Retina (tissue), 1 donor: ENCODE measurements around the gene PCBP1.
"Not testable (repeated sequence)": the region's sequence is repeated elsewhere in the genome, so short reads cannot be mapped to it uniquely, and the experiment has no call there.

Experiments used
- DNase-seq: peaks from one replicate; pipeline ENCODE4 v3.0.0-alpha.2; 2016

PCBP1 gene

GRCh38 chr2:70083344-70084156 is 3.7 kb upstream of the PCBP1 start:
- DNase-seq = no peak

DNA sequence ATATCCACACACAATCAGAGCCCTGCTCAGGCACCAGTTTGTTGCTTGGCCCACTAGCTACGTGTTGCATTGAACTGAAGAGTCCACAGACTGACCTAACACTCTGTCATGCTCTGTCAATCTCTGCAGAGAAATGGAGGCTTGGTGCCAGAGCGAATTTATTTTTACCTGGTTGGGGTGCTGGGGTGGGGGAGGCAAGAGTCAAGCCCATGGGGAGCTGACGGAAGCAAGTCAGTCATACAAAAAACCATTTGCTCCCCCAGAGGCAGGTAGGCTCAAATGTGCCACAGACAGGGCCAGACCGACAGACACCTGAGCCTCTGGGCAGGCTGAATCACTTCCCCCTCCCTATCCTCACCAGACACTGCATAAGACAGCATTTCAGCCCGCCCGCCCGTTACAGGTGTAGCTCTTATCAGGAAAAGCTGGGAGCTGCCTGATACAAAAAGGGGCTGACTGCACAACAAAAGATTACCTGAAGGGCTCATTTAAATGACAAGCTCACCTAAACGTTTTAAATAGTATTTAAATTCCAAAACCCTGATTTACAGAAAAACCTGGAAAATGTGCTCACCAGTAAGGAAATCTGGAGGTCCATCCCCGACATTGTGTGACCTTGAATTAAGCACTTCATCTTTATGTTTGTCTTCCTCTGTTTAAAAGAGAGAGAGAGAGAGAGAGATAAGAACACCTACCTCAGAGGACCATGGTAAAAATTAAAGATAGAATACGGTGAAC is 2.1 kb upstream of the PCBP1 start:
- peak; percentile 49 for DNase-seq

- no peak for DNase-seq
These were observed 1.5 kb upstream of the PCBP1 start for GRCh38 chr2:70085711-70086277.

GRCh38 chr2:70086278-70086837 is 919 bp upstream of the PCBP1 start:
- peak; percentile 98 for DNase-seq

DNA sequence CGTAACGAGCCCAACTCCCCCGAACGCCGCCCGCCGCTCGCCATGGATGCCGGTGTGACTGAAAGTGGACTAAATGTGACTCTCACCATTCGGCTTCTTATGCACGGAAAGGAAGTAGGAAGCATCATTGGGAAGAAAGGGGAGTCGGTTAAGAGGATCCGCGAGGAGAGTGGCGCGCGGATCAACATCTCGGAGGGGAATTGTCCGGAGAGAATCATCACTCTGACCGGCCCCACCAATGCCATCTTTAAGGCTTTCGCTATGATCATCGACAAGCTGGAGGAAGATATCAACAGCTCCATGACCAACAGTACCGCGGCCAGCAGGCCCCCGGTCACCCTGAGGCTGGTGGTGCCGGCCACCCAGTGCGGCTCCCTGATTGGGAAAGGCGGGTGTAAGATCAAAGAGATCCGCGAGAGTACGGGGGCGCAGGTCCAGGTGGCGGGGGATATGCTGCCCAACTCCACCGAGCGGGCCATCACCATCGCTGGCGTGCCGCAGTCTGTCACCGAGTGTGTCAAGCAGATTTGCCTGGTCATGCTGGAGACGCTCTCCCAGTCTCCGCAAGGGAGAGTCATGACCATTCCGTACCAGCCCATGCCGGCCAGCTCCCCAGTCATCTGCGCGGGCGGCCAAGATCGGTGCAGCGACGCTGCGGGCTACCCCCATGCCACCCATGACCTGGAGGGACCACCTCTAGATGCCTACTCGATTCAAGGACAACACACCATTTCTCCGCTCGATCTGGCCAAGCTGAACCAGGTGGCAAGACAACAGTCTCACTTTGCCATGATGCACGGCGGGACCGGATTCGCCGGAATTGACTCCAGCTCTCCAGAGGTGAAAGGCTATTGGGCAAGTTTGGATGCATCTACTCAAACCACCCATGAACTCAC is 673 bp downstream of the PCBP1 start:
- peak; percentile 76 for DNase-seq

GRCh38 chr2:70088598-70089219 is 1.4 kb downstream of the PCBP1 start:
- DNase-seq = no peak

DNA sequence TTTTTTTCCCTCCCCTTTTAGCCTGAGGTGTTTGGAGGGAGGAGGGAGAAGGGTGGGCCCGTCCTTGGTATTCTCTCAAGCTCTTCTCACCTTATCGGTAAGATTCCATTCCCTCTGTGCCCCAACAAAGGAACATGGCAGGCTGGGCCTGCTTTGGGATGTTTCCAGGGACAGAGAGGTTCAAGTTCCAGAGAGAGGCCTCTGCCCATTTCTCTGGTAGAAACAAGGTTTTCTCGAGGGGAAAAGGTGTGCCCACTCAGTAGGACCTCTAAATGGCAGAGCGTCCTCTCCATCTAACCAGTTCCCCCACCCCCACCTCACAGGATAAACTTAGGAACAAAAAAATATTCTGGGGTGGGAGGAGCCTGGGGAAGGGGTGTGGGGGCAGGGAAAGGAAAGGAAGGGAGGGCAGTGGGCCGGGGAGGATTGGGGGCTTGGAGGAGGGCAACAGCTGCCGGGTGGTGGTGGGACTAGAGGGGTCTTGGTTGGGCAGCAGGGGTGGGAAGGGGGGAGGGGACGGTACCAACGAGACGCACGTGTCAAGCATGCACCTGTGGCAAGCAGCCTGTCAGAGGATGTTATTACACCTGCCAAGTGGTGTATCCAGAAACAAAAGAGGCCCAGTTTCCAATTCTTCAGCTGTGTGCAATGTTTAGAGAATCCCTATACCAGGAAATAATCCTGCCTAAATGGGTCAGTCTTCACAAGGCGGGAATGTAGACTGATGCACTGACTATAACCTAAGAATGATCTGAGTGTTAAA is 2.1 kb downstream of the PCBP1 start:
- DNase-seq = peak; percentile 38

DNA sequence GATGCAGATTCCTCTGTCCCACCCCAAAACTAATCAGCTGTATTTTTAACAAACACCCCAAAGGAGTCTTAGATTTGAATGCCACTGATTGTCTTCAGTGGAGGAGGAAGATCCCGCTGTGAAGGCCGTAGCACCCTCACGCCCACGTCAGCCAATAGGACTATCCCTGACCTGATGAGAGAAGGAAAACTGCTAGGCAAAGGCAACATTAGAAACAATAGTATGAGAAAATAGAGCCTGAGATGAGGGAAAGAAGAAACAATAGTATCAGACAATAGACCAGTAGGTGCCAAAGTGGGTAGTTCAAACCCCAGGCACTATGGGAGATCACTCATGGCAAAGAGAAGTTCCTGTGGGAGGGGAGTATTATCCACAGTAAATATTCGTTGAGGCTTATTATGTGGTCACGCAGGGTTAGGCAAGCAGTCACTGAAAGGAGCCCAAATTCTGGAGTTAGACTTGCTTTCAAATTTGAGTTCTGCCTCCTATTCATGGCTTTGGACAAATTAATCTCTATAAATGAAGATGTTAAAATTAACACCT is 2.8 kb downstream of the PCBP1 start:
- no peak for DNase-seq

GRCh38 chr2:70090706-70091334 is 3.5 kb downstream of the PCBP1 start:
- DNase-seq = no peak

DNA sequence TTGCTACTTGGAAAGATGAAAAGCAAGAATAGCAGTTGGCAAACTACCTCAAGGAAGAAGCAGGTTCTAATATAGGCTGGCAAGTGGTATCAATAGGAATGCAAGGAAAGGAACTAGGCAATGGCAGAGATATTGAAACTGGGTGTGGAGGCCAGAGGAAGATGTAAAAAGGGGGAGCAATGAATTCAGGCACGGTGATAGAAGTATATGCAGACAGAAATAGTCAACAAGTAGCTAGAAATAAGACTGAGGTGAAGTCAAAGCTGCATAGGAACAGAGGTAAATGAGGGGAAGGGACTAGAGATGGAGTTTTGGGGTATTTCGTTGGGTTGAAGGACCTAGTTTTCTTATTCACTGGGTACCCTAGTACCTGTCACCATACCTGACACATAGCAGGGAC is 4.1 kb downstream of the PCBP1 start:
- DNase-seq = no peak

- DNase-seq = no peak
These were observed 4.5 kb downstream of the PCBP1 start for GRCh38 chr2:70091816-70092215.

DNA sequence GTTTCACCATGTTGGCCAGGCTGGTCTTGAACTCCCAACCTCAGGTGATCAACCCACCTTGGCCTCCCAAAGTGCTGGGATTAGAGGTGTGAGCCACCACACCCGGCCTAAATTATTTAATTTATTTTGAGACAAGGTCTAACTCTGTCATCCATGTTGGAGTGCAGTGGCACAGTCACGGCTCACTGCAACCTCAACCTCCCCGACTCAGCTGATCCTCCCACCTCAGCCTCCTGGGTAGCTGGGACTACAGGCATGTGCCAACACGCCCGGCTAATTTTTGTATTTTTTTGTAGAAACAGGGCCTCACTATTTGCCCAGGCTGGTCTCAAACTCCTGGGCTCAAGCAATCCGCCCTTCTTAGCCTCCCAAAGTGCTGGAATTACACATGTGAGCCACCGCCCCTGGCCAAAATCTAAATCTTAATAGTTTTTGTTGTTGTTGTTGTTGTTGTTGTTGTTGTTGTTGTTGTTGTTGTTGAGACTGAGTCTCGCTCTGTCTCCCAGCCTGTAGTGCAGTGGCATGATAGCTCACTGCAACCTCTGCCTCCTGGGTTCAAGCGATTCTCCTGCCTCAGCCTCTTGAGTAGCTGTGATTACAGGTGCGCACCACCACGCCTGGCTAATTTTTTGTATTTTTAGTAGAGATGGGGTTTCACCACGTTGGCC is 5.4 kb downstream of the PCBP1 start:
- not testable (repeated sequence) for DNase-seq

- DNase-seq = no peak
These were observed 7.1 kb downstream of the PCBP1 start for GRCh38 chr2:70094171-70094977.

DNA sequence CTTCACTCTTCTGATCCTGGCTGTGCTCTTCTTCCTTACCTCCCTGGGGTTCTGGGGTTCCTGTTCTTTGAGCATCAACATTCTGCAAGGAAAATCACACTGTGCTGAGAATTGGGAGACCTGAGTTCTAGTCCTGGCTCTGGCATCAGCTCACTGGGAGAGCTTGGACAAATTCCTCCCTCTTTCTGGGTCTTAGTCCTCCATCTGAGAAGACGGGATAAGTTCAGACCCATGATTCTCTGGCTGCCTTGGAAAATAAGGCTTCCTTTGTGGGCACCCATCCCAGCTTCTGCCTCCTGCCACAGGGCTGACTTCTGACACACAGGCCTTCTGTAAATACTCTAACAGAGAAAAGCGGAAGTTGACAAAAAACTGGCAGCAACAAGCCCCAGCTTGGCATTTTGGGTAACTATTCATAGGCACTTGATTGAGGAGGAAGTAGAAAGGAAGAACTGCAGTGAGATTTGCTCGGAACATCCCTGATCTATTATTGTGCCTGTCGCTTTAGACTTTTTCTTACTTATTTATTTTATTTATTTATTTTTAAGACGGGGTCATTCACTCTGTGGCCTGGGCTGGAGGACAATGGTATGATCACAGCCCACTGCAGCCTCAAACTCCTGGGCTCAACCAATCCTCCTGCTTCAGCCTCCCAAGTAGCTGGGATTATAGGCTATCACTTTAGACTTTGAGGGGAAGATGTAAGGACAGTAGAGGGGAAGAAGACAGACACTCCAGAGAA is 7.9 kb downstream of the PCBP1 start:
- DNase-seq = no peak

DNA sequence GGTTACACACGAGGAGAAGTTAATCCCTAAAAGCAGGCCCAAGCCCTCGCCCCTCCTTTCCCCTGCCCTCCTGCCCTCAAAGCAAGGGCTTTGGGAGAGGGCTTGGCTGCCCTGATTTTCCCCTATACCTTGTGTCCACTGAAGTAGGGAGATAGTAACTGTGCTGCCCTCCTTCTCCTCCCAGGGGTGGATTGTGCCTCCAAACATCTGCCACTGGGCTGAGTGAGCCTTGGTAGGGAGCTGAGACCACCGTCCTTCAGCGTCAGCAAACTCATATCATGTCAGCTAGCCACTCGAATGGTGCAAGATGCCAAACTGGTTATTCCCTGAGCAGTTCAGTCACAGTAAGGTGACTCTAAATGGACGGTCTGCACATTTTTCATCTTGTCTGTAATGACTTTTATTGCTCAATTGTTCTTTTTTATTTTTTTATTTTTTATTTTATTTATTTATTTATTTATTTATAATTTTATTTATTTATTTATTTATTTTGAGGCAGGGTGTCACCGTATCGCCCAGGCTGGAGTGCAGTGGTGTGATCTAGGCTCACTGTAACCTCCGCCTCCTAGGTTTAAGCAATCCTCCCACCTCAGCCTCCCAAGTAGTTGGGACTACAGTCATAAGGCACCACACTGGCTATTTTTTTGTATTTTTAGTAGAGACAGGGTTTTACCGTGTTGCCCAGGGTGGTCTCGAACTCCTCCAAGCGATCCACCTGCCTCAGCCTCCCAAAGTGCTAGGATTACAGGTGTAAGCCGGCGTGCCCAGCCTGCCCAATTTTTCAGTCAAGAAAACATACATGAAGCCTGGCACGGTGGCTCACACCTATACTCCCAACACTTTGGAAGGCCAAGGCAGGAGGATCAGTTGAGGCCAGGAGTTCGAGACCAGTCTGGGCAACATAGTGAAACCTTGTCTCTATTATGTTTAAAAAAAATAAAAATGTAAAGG is 8.7 kb downstream of the PCBP1 start:
- no peak for DNase-seq

GRCh38 chr2:70098032-70098431 is 10.8 kb downstream of the PCBP1 start:
- no peak for DNase-seq

DNA sequence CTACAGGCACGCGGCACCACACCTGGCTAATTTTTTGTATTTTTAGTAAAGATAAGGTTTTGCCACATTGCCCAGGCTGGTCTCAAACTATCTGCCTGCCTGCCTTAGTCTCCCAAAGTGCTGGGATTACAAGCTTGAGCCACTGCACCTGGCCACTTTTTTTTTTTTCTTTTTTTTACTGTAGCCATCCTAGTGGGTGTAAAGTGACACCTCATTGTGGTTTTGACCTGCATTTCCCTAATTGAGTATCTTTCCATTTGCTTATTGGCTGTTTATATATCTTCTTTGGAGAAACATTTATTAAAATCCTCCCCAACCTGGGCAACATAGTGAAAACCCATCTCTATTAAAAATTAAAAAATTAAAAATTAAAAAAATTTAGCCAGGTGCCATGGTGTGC is 12.0 kb downstream of the PCBP1 start:
- DNase-seq = no peak
